Pancreas (tissue), 10 donors: ENCODE results near the gene KIF3A. TPM values are rescaled to one million over a fixed set of nuclear protein-coding genes. Genes with fewer than 3 reads are reported as not detected.

ENCODE experiments used
- ATAC-seq, 4 donors: fragments of 200-7000 bp; cut with Tn5 transposase; one replicate each; pipeline versions ENCODE4 v1.8.0 to v1.9.1; 2020; ENCODE audit warnings: mild to moderate bottlenecking in 4 of 4, moderate library complexity in 4 of 4
- DNase-seq, 6 donors: peaks; one replicate each; pipeline ENCODE4 v3.0.0-alpha.2; 2020
- FAIRE-seq: peaks from 2 replicates; lab custom pipeline; 2012; peaks lifted over from hg19 to GRCh38; lab: Jason Lieb, UNC
- H3K27ac ChIP-seq, 4 donors: fragments of 200-600 bp; sonication (generic); 1 replicate in 3 of 4; 2 replicates in 1 of 4; pipeline versions ENCODE4 v1.5.0 to v1.8.0; 2020
- H3K27me3 ChIP-seq, 4 donors: fragments of 200-600 bp; one replicate each; pipeline ENCODE4 v1.8.0; 2021
- H3K36me3 ChIP-seq, 3 donors: fragments of 200-600 bp; sonication (generic) in 1 of 3; one replicate each; pipeline versions ENCODE4 v1.5.0 to v1.8.0; 2020 to 2021
- H3K4me1 ChIP-seq, 3 donors: fragments of 200-600 bp; one replicate each; pipeline ENCODE4 v1.8.0; 2021
- H3K4me3 ChIP-seq, 4 donors: fragments of 200-600 bp; sonication (generic) in 2 of 4; one replicate each; pipeline versions ENCODE4 v1.5.0 to v1.8.0; 2020 to 2021
- H3K9me3 ChIP-seq, 4 donors: fragments of 200-600 bp; one replicate each; pipeline ENCODE4 v1.8.0; 2021
- CTCF ChIP-seq, 4 donors: fragments of 200-600 bp; sonication (generic) in 3 of 4; IDR thresholded peaks; one replicate each; pipeline versions ENCODE4 v1.5.0 to v1.8.0; 2021; ENCODE audit warnings: antibody characterized with exemption in 4 of 4
- WGBS, 2 donors: extraction: QIAGEN DNeasy Blood & Tissue Kit; methylation state at CpG; one replicate each; pipeline ENCODE4 v1.1.7; 2013; 5-methylcytosine and 5-hydroxymethylcytosine counted together
- intact Hi-C, 3 donors: fragments of 100-400 bp; cut with DNase I; formaldehyde crosslinking; loops; one replicate each; pipeline versions ENCODE4 v1.11.1 to v1.14.2; 2022
- polyA plus RNA-seq, 2 donors: library from polyadenylated mRNA; stranded (reverse); fragments of 200-250 nt; gene quantifications; one replicate each; pipeline ENCODE4 v1.2.3, GENCODE V29; 2013
- total RNA-seq, 6 donors: library from RNA; stranded (reverse); fragmentation: NEBNext Ultra II Directional in 4 of 6; extraction: Animal tissue kit (Norgen Biotek cat#: 25700) in 4 of 6; gene quantifications; one replicate each; pipeline versions ENCODE4 v1.2.1 to v1.2.4, GENCODE V29; 2021 to 2023
- donor health status: healthy with polysubstance abuse.
- donor health status: DM: no; HTN: no; CAD: no; lungs with moderate emphysema.
- donor health status: DM: no; HTN: no; CAD: no.
- donor health status: control.
- donor health status: control.
- donor health status: Bipolar disorder and iron deficiency.
- donor health status: DM: yes; HTN: yes; CAD: no.
- donor health status: DM: no; HTN: no; CAD: no.
- donor health status: DM: no; HTN: no; CAD: no.
- donor health status: DM: yes; HTN: yes; CAD: no.

KIF3A gene
- total and polyA plus RNA-seq, 8 donors: 2.4 to 6.3 (median 4.1) TPM

GRCh38 chr5:132772291-132773070 lies 35.1 kb upstream of the KIF3A start:
- no peak overlapping the region for H3K4me3 ChIP-seq
- H3K4me1 ChIP-seq: peaks cover 0 to 5% (median 0%) of the 10 kb centered on the region in 3 donors

GRCh38 chr5:132771503-132771998 lies 34.2 kb upstream of the KIF3A start:
- H3K27me3 ChIP-seq: no peaks in the 10 kb centered on the region
- no peak for FAIRE-seq
- H3K4me1 ChIP-seq: peaks cover 0 to 5% (median 0%) of the 10 kb centered on the region in 3 donors
- WGBS, 2 donors: 31 to 45% methylated on average over 8 of the region's 8 CpGs
- H3K36me3 ChIP-seq: no peaks in the 10 kb centered on the region
- intact Hi-C loops: no loop called here
- peak overlapping the region in 1 of 4 donors; percentile 22 for H3K27ac ChIP-seq
- no peak for DNase-seq
- H3K4me3 ChIP-seq: no peak overlapping the region
- no peak for TF ChIP-seq CTCF (IDR thresholded peaks at IDR 0.05)
- no peaks in the 10 kb centered on the region for H3K9me3 ChIP-seq
- ATAC-seq: peak in 2 of 4 donors; percentile 19 to 30

More at GRCh38 chr5:132772291-132773070, 35.1 kb upstream of the KIF3A start:
- 81 to 84% methylated on average over 8 of the region's 8 CpGs for WGBS, 2 donors
- Histone ChIP-seq H3K36me3 (no peaks in the 10 kb centered on the region), H3K9me3 (no peaks in the 10 kb centered on the region), H3K27ac (no peak overlapping the region), H3K27me3 (no peaks in the 10 kb centered on the region)
- DNase-seq: no peak
- no peak for ATAC-seq
- no peak for FAIRE-seq
- TF ChIP-seq CTCF (IDR thresholded peaks at IDR 0.05): no peak
- intact Hi-C loops: no loop called here

- no peak for ATAC-seq
- Histone ChIP-seq H3K36me3 (no peaks in the 10 kb centered on the region), H3K27ac (no peak overlapping the region), H3K4me3 (no peak overlapping the region), H3K4me1 (peaks cover 0 to 5% (median 0%) of the 10 kb centered on the region in 3 donors), H3K9me3 (no peaks in the 10 kb centered on the region), H3K27me3 (no peaks in the 10 kb centered on the region)
- no peak for TF ChIP-seq CTCF (IDR thresholded peaks at IDR 0.05)
- WGBS, 2 donors: 87 to 92% methylated on average over 8 of the region's 8 CpGs
- DNase-seq: no peak
- no peak for FAIRE-seq
- intact Hi-C loops: no loop called here
Measured at GRCh38 chr5:132770476-132771159, 33.3 kb upstream of the KIF3A start.

GRCh38 chr5:132768485-132768868 lies 31.1 kb upstream of the KIF3A start:
- Histone ChIP-seq H3K4me3 (no peak overlapping the region), H3K4me1 (no peaks in the 10 kb centered on the region), H3K36me3 (peaks cover 0 to 17% (median 0%) of the 10 kb centered on the region in 3 donors), H3K27me3 (no peaks in the 10 kb centered on the region), H3K27ac (no peak overlapping the region), H3K9me3 (no peaks in the 10 kb centered on the region)
- no peak for FAIRE-seq
- ATAC-seq: no peak
- TF ChIP-seq CTCF (IDR thresholded peaks at IDR 0.05): no peak
- 96 to 97% methylated on average over 3 of the region's 3 CpGs for WGBS, 2 donors
- intact Hi-C loops: no loop called here
- no peak for DNase-seq
